ENCODE results near the gene FLVCR2.

- TF ChIP-seq CTCF (IDR thresholded peaks at IDR 0.05) (no peak), POLR2A (IDR thresholded peaks at IDR 0.05) (no peak)
These were observed 33.7 kb downstream of the FLVCR2 start for GRCh38 chr14:75612157-75612556.

Data from body of pancreas (tissue), 4 donors.